ENCODE results near the gene NBPF20.
"Not testable (repeated sequence)": the region's sequence is repeated elsewhere in the genome, so short reads cannot be mapped to it uniquely, and the experiment has no call there.

- not testable (repeated sequence) for TF ChIP-seq CTCF, EP300, POLR2A, POLR2AphosphoS5 (IDR thresholded peaks at IDR 0.05)
These were observed 10.3 kb downstream of the NBPF20 start for GRCh38 chr1:145415149-145415548.
